Naive thymus-derived CD4-positive, alpha-beta T cell (primary cell): ENCODE measurements around the gene TSR3. TPM values are rescaled to one million over a fixed set of nuclear protein-coding genes. Genes with fewer than 3 reads are reported as not detected.

Experiments
- ATAC-seq: fragments of 150-1000 bp; cut with Tn5 transposase; 2 replicates; pipeline ENCODE4 v1.10.0; 2021; ENCODE audit warnings: mild to moderate bottlenecking, moderate library complexity
- CTCF ChIA-PET: fragments of 350-600 bp; sonication (Branson Sonifier 250); formaldehyde crosslinking; loops from one replicate; lab custom pipeline; 2021; ENCODE audit warnings: antibody characterized with exemption; lab: Charles Lee
- POLR2A ChIA-PET: fragments of 350-600 bp; sonication (Branson Sonifier 250); formaldehyde crosslinking; loops from one replicate; lab custom pipeline; 2021; ENCODE audit warnings: antibody characterized with exemption, inconsistent platforms; lab: Charles Lee
- DNase-seq, 9 donors: peaks; one replicate each; pipeline versions ENCODE4 v3.0.0 to v3.0.0-alpha.2; 2020 to 2022; ENCODE audit warnings: mixed read lengths in 1 of 9
- H3K27ac ChIP-seq: one replicate; pipeline ENCODE4 v1.7.0; 2013; ENCODE audit warnings: mild to moderate bottlenecking, low read depth, low read length, moderate library complexity
- H3K27me3 ChIP-seq, 2 donors: one replicate each; pipeline ENCODE4 v1.7.0; 2013; ENCODE audit warnings: low read length in 2 of 2, mild to moderate bottlenecking in 2 of 2, moderate library complexity in 2 of 2; ENCODE audit not compliant: control insufficient read depth in 2 of 2, insufficient read depth in 2 of 2
- H3K36me3 ChIP-seq, 3 experiments: 1 replicate in 2 of 3; 2 replicates in 1 of 3; pipeline ENCODE4 v1.7.0; 2013; ENCODE audit warnings: low read length in 3 of 3, mild to moderate bottlenecking in 3 of 3, moderate library complexity in 1 of 3; ENCODE audit not compliant: insufficient read depth in 3 of 3, control insufficient read depth in 2 of 3
- H3K4me1 ChIP-seq, 2 donors: one replicate each; pipeline ENCODE4 v1.7.0; 2013; ENCODE audit warnings: low read length in 2 of 2, mild to moderate bottlenecking in 2 of 2, moderate library complexity in 1 of 2; ENCODE audit not compliant: control insufficient read depth in 2 of 2, insufficient read depth in 2 of 2
- H3K4me3 ChIP-seq: 2 replicates; pipeline ENCODE4 v1.7.0; 2013; ENCODE audit warnings: mild to moderate bottlenecking, low read length
- H3K9me3 ChIP-seq, 3 experiments: 1 replicate in 2 of 3; 2 replicates in 1 of 3; pipeline ENCODE4 v1.7.0; 2013; ENCODE audit warnings: low read length in 3 of 3; ENCODE audit not compliant: control insufficient read depth in 2 of 3
- H3K27ac Mint-ChIP-seq, 9 donors: one replicate each; pipeline ENCODE4 v1.8.0; 2020 to 2022; ENCODE audit warnings: mixed read lengths in 9 of 9, mild to moderate bottlenecking in 8 of 9, moderate library complexity in 5 of 9, inconsistent platforms in 2 of 9
- H3K27me3 Mint-ChIP-seq, 5 donors: one replicate each; pipeline ENCODE4 v1.8.0; 2021 to 2022; ENCODE audit warnings: mixed read lengths in 5 of 5, mild to moderate bottlenecking in 1 of 5
- H3K36me3 Mint-ChIP-seq, 5 donors: one replicate each; pipeline ENCODE4 v1.8.0; 2020 to 2022; ENCODE audit warnings: mixed read lengths in 5 of 5, mild to moderate bottlenecking in 3 of 5, inconsistent platforms in 1 of 5
- H3K4me1 Mint-ChIP-seq, 7 donors: one replicate each; pipeline ENCODE4 v1.8.0; 2020 to 2022; ENCODE audit warnings: mixed read lengths in 7 of 7, mild to moderate bottlenecking in 3 of 7, inconsistent platforms in 1 of 7
- H3K4me3 Mint-ChIP-seq, 10 donors: one replicate each; pipeline ENCODE4 v1.8.0; 2020 to 2022; ENCODE audit warnings: mild to moderate bottlenecking in 10 of 10, mixed read lengths in 10 of 10, moderate library complexity in 6 of 10, inconsistent platforms in 2 of 10
- H3K9me3 Mint-ChIP-seq, 11 donors: one replicate each; pipeline ENCODE4 v1.8.0; 2020 to 2022; ENCODE audit warnings: mixed read lengths in 11 of 11, mild to moderate bottlenecking in 4 of 11, inconsistent platforms in 1 of 11, moderate library complexity in 1 of 11
- intact Hi-C, 2 donors: fragments of 100-400 bp; cut with micrococcal nuclease; formaldehyde crosslinking; loops; one replicate each; pipeline ENCODE4 v1.15.1; 2023
- polyA plus RNA-seq, 2 donors: library from polyadenylated mRNA; unstranded; fragments of 300-500 nt; fragmentation: Illumina TruSeq; gene quantifications; one replicate each; pipeline ENCODE4 v1.2.3, GENCODE V29; 2021
- total RNA-seq, 6 experiments: library from RNA in 5 of 6; stranded (reverse) in 5 of 6; gene quantifications; 1 replicate in 5 of 6; 2 replicates in 1 of 6; pipeline ENCODE4 v1.2.3 and lab custom pipeline; 2021 to 2026

TSR3 gene
- total and polyA plus RNA-seq, 7 experiments from 2014 or later = 21.0 to 103 (median 39.8) TPM

GRCh38 chr16:1378804-1379303 lies 27.2 kb upstream of the TSR3 start:
- Mint-ChIP-seq H3K4me1 (peaks cover 6 to 18% (median 15%) of the 10 kb centered on the region in 7 donors), H3K27ac (peak overlapping the region in 7 of 9 donors; percentile 4 to 86 (median 62)), H3K27me3 (no peaks in the 10 kb centered on the region), H3K9me3 (no peaks in the 10 kb centered on the region), H3K36me3 (peaks cover 0 to 3% (median 0%) of the 10 kb centered on the region in 5 donors), H3K4me3 (peak overlapping the region in 9 of 10 donors; percentile 17 to 88 (median 55))
- Histone ChIP-seq H3K27me3 (no peaks in the 10 kb centered on the region), H3K27ac (peak overlapping the region; percentile 52), H3K36me3 (peaks cover 0 to 64% (median 0%) of the 10 kb centered on the region in 3 experiments), H3K9me3 (no peaks in the 10 kb centered on the region), H3K4me1 (no peaks in the 10 kb centered on the region), H3K4me3 (peak overlapping the region; percentile 17)
- intact Hi-C loops = loop anchor here (1.0 to 2.0 kb wide), 2 partner anchors 29 to 36 kb away; partner anchors contain the start of gene UNKL (in 1 of the 2)
- ChIA-PET CTCF (interaction anchor here (0.5 kb wide), 1 partner anchor 19 kb away, joined by 3 read pairs; no protein-coding TSS in a partner anchor), POLR2A (interaction anchor here (0.8 kb wide), 1 partner anchor 15 kb away, joined by 5 read pairs; no protein-coding TSS in a partner anchor)
- DNase-seq (peak in 5 of 9 donors; percentile 11 to 77 (median 45)), ATAC-seq (peak; percentile 81)

GRCh38 chr16:1378087-1378803 lies 26.6 kb upstream of the TSR3 start:
- Histone ChIP-seq H3K4me3 (no peak overlapping the region), H3K36me3 (peaks cover 0 to 57% (median 0%) of the 10 kb centered on the region in 3 experiments), H3K9me3 (no peaks in the 10 kb centered on the region), H3K27ac (peak overlapping the region; percentile 52), H3K4me1 (no peaks in the 10 kb centered on the region), H3K27me3 (no peaks in the 10 kb centered on the region)
- intact Hi-C loops = loop anchor here in 1 of 2 donors (2.0 kb wide), 1 partner anchor 37 kb away; the partner anchor contains the start of gene UNKL
- peak overlapping the region; percentile 17 to 88 (median 56) for H3K4me3 Mint-ChIP-seq
- peaks cover 6 to 18% (median 15%) of the 10 kb centered on the region in 7 donors for H3K4me1 Mint-ChIP-seq
- no peaks in the 10 kb centered on the region for H3K27me3 Mint-ChIP-seq
- DNase-seq (no peak), ATAC-seq (no peak)
- POLR2A ChIA-PET = interaction anchor here (0.8 kb wide), 1 partner anchor 14 kb away, joined by 5 read pairs; no protein-coding TSS in a partner anchor
- peaks cover 0 to 3% (median 0%) of the 10 kb centered on the region in 5 donors for H3K36me3 Mint-ChIP-seq
- no peaks in the 10 kb centered on the region for H3K9me3 Mint-ChIP-seq
- CTCF ChIA-PET = interaction anchor here (0.5 kb wide), 1 partner anchor 19 kb away, joined by 3 read pairs; no protein-coding TSS in a partner anchor
- peak overlapping the region in 8 of 9 donors; percentile 4 to 62 (median 49) for H3K27ac Mint-ChIP-seq

- ChIA-PET CTCF (no interaction called here), POLR2A (no interaction called here)
- peaks cover 6 to 18% (median 15%) of the 10 kb centered on the region in 7 donors for H3K4me1 Mint-ChIP-seq
- DNase-seq = no peak
- H3K27me3 ChIP-seq = no peaks in the 10 kb centered on the region
- peaks cover 0 to 3% (median 0%) of the 10 kb centered on the region in 5 donors for H3K36me3 Mint-ChIP-seq
- H3K4me1 ChIP-seq = no peaks in the 10 kb centered on the region
- peaks cover 0 to 55% (median 0%) of the 10 kb centered on the region in 3 experiments for H3K36me3 ChIP-seq
- intact Hi-C loops = loop anchor here in 1 of 2 donors (2.0 kb wide), 1 partner anchor 37 kb away; the partner anchor contains the start of gene UNKL
- H3K27ac ChIP-seq = no peak overlapping the region
- H3K9me3 Mint-ChIP-seq = no peaks in the 10 kb centered on the region
- no peak for ATAC-seq
- H3K27ac Mint-ChIP-seq = peak overlapping the region in 4 of 9 donors; percentile 10 to 64 (median 48)
- peak overlapping the region in 2 of 10 donors; percentile 17 to 88 for H3K4me3 Mint-ChIP-seq
- no peaks in the 10 kb centered on the region for H3K27me3 Mint-ChIP-seq
- H3K9me3 ChIP-seq = no peaks in the 10 kb centered on the region
- no peak overlapping the region for H3K4me3 ChIP-seq
Measured at GRCh38 chr16:1377406-1378010, 25.8 kb upstream of the TSR3 start.

- peaks cover 0 to 53% (median 0%) of the 10 kb centered on the region in 3 experiments for H3K36me3 ChIP-seq
Measured at GRCh38 chr16:1375741-1376410, 24.2 kb upstream of the TSR3 start.

GRCh38 chr16:1375298-1375640 lies 23.6 kb upstream of the TSR3 start:
- Mint-ChIP-seq H3K27me3 (no peaks in the 10 kb centered on the region), H3K4me3 (no peak overlapping the region), H3K36me3 (peaks cover 0 to 3% (median 0%) of the 10 kb centered on the region in 5 donors), H3K4me1 (peaks cover 5 to 17% (median 14%) of the 10 kb centered on the region in 7 donors), H3K9me3 (no peaks in the 10 kb centered on the region), H3K27ac (no peak overlapping the region)
- intact Hi-C loops = no loop called here
- ChIA-PET CTCF (no interaction called here), POLR2A (interaction anchor here (0.9 kb wide), 1 partner anchor 12 kb away, joined by 3 read pairs; no protein-coding TSS in a partner anchor)
- H3K27ac ChIP-seq = no peak overlapping the region
- no peaks in the 10 kb centered on the region for H3K27me3 ChIP-seq
- H3K9me3 ChIP-seq = no peaks in the 10 kb centered on the region
- DNase-seq = no peak
- no peak overlapping the region for H3K4me3 ChIP-seq
- peaks cover 0 to 57% (median 0%) of the 10 kb centered on the region in 3 experiments for H3K36me3 ChIP-seq
- no peaks in the 10 kb centered on the region for H3K4me1 ChIP-seq
- ATAC-seq = no peak

More at GRCh38 chr16:1375741-1376410, 24.2 kb upstream of the TSR3 start:
- intact Hi-C loops = no loop called here
- ATAC-seq = no peak
- ChIA-PET POLR2A (no interaction called here), CTCF (no interaction called here)
- no peak for DNase-seq
- Mint-ChIP-seq H3K36me3 (peaks cover 0 to 3% (median 0%) of the 10 kb centered on the region in 5 donors), H3K9me3 (no peaks in the 10 kb centered on the region), H3K27me3 (no peaks in the 10 kb centered on the region), H3K4me3 (no peak overlapping the region), H3K4me1 (peaks cover 6 to 18% (median 15%) of the 10 kb centered on the region in 7 donors), H3K27ac (peak overlapping the region in 1 of 9 donors; percentile 57)
- no peak overlapping the region for H3K4me3 ChIP-seq
- H3K4me1 ChIP-seq = no peaks in the 10 kb centered on the region
- no peak overlapping the region for H3K27ac ChIP-seq
- no peaks in the 10 kb centered on the region for H3K27me3 ChIP-seq
- H3K9me3 ChIP-seq = no peaks in the 10 kb centered on the region
